Brain microvascular endothelial cell (primary cell): ENCODE results near the gene PTPN14.

Experiments used
- DNase-seq: peaks from one replicate; pipeline ENCODE4 v3.0.0-alpha.2; 2020
- H3K27ac ChIP-seq: fragments of 250-450 bp; sonication (Bioruptor Pico); 2 replicates; pipeline ENCODE4 v1.5.1; 2020; ENCODE audit warnings: mild to moderate bottlenecking, moderate library complexity
- H3K27me3 ChIP-seq: fragments of 250-450 bp; sonication (Bioruptor Pico); replicated peaks from 2 replicates; pipeline ENCODE4 v1.5.1; 2020; ENCODE audit warnings: mild to moderate bottlenecking
- H3K36me3 ChIP-seq: fragments of 250-450 bp; sonication (Bioruptor Pico); replicated peaks from 2 replicates; pipeline ENCODE4 v1.5.1; 2020; ENCODE audit warnings: mild to moderate bottlenecking
- H3K4me3 ChIP-seq: 2 replicates; pipeline ENCODE4 v1.5.1; 2011; ENCODE audit warnings: low read depth, mild to moderate bottlenecking, control low read depth, low read length, moderate library complexity
- CTCF ChIP-seq: IDR thresholded peaks from 2 replicates; pipeline ENCODE4 v1.5.1; 2011; ENCODE audit warnings: low read depth, mild to moderate bottlenecking, moderate library complexity, low read length, control low read depth, inconsistent platforms; ENCODE audit errors: missing control alignments
- in situ Hi-C: cut with HindIII; loops from 2 replicates; pipeline ENCODE4 v1.10.0; 2017; ENCODE audit warnings: low sequenced_read_pairs, low pct_ligation_motif_present

The PTPN14 gene

DNA sequence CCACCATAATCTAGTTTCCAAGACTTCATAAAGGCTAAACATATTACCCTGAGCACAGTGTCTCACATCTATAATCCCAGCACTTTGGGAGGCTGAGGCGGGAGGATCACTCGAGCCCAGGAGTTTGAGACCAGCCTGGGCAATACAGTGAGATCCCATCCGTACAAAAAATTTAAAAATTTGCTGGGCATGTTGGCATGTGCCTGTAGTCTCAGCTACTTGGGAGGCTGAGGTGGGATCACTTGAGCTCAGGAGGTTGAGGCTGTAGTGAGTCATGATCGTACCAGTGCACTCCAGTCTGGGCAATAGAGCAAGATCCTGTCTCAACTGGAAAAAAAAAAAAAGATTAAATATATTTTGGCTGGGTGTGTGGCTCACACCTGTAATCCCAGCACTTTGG, 90.1 kb downstream of the PTPN14 start:
- in situ Hi-C loops, result no loop called here
- peaks cover 8% of the 10 kb centered on the region for H3K36me3 ChIP-seq
- no peaks in the 10 kb centered on the region for H3K27me3 ChIP-seq
- H3K27ac ChIP-seq, result no peak overlapping the region
- no peak for TF ChIP-seq CTCF
- DNase-seq, result no peak
- H3K4me3 ChIP-seq, result no peak overlapping the region

- no peak for TF ChIP-seq CTCF
- Histone ChIP-seq H3K27me3 (no peaks in the 10 kb centered on the region), H3K36me3 (peaks cover 8% of the 10 kb centered on the region), H3K27ac (no peak overlapping the region), H3K4me3 (no peak overlapping the region)
- in situ Hi-C loops, result no loop called here
- no peak for DNase-seq
Measured at GRCh38 chr1:214460304-214460916, 91.0 kb downstream of the PTPN14 start.

- no peak for TF ChIP-seq CTCF
- in situ Hi-C loops, result no loop called here
- Histone ChIP-seq H3K4me3 (no peak overlapping the region), H3K27me3 (no peaks in the 10 kb centered on the region), H3K27ac (no peak overlapping the region), H3K36me3 (peaks cover 8% of the 10 kb centered on the region)
- DNase-seq, result no peak
Measured at GRCh38 chr1:214459895-214460294, 91.5 kb downstream of the PTPN14 start.

GRCh38 chr1:214458541-214458940, 92.9 kb downstream of the PTPN14 start:
- Histone ChIP-seq H3K4me3 (no peak overlapping the region), H3K36me3 (peaks cover 2% of the 10 kb centered on the region), H3K27ac (no peak overlapping the region), H3K27me3 (no peaks in the 10 kb centered on the region)
- TF ChIP-seq CTCF, result no peak
- in situ Hi-C loops, result no loop called here
- no peak for DNase-seq

GRCh38 chr1:214455971-214456867, 95.2 kb downstream of the PTPN14 start:
- H3K36me3 ChIP-seq, result no peaks in the 10 kb centered on the region
- no peak for TF ChIP-seq CTCF
- H3K27me3 ChIP-seq, result no peaks in the 10 kb centered on the region
- in situ Hi-C loops, result no loop called here
- H3K27ac ChIP-seq, result peak overlapping the region; percentile 89
- no peak for DNase-seq
- no peak overlapping the region for H3K4me3 ChIP-seq
